Hematopoietic multipotent progenitor cell treated with erythropoietin and hydrocortisone succinate and interleukin-3 and kit ligand, for 6 days (in vitro differentiated cells): ENCODE measurements around the gene WDR64.
"Not testable (repeated sequence)": the region's sequence is repeated elsewhere in the genome, so short reads cannot be mapped to it uniquely, and the experiment has no call there.

Source experiments
- DNase-seq: peaks from one replicate; pipeline ENCODE4 v3.0.0-alpha.2; 2015

Gene WDR64

DNA sequence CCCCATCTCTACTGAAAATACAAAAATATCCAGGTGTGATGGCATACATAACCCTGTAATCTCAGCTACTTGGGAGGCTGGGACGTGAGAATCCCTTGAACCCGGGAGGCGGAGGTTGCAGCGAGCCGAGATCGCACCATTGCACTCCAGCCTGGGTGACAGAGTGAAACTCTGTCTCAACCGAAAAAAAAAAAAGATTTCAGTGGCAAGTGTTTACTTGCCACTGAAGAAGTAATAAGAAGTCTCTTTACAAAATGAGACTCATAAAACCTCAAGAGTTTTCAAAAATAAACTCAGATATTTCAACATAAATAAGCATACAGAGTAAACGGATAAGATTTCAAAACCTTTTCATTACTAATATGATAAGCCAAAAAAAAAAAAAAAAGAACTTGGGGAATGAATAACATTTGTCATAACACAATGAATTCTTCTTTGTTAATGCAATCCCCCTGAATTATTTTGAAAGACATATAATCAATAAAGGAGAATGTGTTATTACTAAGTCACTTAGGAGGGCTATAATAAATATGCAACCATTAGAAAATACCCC lies 161.8 kb downstream of the WDR64 start:
- DNase-seq, result no peak

DNA sequence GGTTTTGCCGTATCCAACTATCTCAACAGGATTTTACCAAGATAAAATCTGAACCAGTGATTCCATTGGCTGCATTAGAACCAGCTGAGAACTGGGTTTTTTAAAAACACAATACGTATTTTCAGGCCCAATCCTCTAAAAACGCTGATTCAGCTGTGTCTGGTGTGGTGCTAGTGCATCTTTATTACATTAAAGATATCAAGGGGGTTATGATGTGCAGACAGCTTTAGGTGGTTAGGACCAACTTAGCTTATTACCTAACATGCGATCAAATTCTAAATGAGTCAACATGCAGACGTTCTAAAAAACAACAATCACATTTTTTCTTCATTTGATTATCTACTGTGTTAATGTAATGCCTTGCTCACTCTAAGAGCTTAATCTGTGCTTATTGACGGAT lies 163.9 kb downstream of the WDR64 start:
- no peak for DNase-seq

DNA sequence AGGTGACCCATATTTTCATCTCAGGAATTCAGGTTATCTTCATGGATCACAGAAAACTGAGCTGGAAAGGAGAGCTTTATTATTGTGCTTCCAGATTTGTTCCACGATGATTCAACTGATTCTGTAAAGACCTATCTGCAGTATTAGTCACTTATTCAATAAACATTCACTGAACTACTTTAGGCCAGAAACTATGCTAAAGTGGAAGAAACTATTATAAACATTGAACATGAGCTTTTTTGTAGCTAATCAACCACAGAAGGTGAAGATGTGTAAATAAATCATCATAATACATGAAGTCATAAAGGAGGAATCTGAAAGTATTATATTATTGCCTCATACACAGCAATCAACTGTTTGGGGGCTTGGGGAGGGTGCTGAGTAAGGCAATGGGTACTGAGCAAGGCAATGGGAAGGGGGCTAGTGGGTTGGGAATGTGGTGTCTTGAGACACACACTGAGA lies 165.3 kb downstream of the WDR64 start:
- no peak for DNase-seq

DNA sequence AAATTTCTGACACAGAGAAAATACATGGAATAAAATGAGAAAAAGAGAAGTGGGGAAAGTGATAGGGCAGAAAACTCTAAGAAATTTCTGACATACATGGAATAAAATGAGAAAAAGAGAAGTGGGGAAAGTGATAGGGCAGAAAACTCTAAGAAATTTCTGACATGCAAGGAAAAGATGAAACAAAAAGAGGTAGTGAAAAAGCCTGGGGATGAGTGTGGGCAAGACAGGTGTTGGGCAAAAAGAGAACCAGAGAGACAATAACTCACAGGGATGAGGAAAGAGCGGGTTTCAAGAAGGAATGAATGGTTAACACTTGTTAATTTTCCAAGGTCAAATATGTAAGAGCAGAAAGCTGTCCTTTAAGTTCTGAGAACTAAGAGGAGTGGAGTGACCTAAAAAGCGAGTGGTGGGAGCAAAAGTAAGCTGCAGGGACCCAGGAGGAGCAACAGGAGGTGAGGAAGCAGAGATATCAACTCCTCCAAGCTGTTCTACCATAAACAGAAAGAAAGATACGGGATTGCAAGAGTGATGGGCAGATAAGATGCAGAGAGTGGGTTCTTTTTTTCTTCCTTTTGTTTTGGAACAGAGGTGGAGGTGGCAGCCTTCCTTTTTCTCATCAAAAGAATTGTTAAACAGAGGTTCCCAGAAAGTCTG lies 166.0 kb downstream of the WDR64 start:
- no peak for DNase-seq

DNA sequence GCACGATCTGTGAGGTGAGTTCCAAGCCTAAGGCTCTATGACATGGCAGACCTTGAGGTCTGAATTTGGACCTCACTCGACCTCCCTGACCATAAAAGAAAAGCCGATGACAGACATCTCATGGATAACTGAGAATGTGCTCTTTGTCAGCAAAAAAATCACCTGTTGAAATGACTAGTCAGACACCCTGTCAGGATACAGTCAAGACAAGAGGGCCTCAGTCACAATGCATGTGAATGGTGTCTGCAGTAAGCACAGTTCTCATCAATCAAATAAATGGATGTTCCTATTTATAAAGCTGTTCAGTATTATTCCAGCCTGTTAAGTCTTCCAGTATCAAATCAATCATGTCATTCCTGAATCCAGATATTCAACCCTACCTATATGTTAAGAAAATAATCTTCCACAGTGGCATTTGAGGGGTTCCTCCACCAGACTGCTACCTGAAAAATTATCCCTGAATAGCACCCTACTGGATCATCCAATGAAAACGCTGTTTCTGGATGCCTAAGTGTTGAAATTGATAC lies 167.3 kb downstream of the WDR64 start:
- DNase-seq, result no peak

DNA sequence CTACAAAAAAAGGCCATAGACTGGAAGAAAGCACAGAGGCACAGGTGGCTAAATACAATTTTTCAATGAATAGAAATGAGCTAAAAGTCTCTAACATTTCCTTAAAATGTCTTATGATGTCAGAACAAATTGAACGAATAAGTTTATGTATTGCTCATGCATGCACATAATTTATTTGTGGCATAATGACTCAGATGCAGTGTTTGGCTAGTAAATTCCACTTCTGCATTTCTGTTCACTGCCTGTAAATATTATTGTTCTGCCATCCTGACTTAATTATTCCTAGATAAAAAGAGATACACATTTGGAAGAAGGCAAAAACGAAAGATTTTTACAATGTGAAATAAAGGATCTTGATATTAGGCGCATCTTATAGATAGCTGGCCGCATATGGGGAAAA lies 169.3 kb downstream of the WDR64 start:
- no peak for DNase-seq

DNA sequence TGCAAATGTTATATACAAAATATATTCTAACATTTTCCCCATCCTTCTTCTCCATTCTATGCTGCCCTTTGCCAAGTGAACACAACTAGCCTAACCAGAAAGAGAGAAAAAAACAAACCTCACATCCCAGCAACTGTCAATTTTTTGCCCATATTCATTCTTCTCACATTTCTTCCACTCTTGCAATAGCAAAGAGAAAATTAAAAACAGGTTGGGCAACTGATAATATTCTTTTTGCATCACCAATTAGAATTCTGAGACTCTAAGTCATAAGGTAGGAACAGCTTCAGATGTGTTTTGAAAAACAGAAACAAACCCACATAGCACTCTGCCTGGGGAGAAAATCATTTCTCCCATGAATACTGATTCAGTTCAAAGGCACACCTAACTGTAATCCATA lies 170.8 kb downstream of the WDR64 start:
- no peak for DNase-seq

DNA sequence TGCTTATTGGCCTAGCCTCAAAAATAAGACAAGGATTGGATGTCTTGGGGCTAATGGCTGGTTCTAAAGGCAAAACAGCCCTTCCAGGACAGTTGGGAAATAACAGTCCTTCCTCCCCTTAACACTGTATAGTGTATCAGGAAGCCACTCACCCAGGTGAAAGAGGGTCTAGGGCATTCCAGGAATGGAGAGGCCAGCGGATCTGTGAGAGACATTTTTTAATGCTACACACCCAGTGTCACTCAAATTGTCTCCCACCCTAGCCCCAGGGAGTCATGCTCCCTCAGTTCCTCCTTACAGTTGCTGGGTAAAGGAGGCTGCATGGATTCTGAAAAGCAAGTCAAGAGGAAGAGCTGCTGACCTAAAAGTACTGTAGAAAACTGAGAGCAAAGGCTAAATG lies 171.8 kb downstream of the WDR64 start:
- DNase-seq, result no peak

DNA sequence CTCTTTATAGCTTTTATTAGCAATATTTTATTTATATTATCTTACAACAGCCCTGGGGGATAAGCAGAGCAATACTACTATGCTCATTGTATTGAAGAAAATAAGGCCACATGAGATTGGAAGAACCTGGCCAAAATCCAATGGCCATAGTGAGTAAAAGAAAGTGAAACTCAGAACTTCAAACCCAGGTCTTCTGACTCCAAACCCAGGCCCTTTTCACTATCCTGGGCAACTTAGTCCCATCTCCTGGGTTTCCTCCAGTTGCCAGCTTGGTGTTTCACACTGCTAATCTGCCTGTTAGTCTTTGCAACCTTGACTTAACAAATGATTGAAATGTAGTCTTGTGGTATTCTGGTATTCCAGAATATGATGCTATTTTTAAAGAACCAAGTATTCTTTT lies 173.5 kb downstream of the WDR64 start:
- DNase-seq, result no peak

DNA sequence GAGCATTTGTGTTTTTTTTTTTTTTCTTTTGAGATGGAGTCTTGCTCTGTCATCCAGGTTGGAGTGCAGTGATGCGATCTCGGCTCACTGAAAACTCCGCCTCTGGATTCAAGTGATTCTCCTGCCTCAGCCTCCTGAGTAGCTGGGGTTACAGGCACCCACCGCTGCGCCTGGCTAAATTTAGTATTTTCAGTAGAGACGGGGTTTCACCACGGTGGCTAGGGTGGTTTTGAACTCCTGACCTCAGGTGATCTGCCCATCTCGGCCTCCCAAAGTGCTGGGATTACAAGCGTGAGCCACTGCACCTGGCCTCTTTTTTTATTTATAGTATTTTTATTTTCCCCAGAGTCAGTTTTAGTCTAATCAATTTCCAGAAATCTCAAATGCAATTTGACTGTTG lies 174.5 kb downstream of the WDR64 start:
- DNase-seq, result not testable (repeated sequence)

DNA sequence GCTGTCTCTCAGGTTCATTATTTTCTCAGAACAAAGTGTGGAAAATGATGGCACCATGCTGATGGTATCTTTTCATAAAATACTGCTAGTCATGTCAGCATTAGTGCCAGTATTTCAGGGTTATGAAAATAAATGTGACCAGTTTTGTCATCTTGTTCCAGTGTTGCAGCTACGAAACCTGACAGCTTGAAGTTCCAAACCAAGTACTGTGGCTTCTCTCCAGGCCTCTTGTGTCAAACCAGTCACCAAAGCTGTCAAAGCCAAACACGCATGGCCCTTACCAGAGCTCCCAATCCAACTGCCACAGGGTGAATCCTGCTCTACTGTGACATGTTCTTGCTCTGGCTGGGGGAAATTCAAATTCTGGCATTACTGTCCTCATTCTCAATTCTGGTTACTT lies 175.2 kb downstream of the WDR64 start:
- DNase-seq, result no peak

DNA sequence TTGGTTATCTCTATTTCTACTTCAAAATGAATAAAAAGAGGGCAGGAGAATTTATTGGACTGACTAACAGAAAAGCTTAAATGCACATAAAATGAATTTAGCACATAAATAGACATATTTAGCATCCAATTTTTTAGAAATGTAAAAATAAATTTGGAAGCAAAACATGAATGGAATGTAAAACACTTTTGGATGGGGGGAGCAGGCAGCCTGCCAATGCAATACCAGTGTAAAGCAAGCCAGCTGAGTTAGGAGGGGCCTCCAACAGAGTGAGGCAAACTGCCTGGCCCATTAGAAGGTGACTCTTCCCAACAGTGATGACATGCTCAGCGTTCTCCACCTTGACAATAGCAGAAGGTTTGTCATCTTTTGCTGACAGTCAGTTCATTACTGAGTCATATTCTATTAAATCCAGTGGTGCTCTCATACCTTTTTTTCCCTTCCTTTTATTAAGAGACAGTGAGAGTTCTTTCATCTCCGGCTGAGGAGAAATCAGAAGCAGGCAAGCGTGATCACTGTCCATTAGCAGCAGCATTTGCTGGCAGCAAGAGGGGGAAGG lies 176.5 kb downstream of the WDR64 start:
- no peak for DNase-seq

DNA sequence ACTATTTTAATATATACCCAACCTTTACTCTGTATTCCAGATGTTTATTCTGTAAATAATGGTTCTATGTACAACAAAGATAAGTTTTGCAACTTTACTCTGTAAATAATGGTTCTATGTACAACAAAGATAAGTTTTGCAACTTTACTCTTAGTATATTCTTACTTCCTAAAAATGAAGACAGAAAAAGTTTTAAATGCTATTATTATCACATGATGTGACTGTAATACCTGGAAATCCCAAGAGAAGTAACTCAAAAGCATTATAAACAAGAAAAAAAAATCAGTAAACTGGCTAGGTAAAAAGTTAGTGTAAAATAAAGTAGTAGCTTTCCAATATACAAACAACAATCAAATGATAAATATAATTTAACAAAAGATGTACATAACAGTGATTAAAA lies 177.4 kb downstream of the WDR64 start:
- no peak for DNase-seq

DNA sequence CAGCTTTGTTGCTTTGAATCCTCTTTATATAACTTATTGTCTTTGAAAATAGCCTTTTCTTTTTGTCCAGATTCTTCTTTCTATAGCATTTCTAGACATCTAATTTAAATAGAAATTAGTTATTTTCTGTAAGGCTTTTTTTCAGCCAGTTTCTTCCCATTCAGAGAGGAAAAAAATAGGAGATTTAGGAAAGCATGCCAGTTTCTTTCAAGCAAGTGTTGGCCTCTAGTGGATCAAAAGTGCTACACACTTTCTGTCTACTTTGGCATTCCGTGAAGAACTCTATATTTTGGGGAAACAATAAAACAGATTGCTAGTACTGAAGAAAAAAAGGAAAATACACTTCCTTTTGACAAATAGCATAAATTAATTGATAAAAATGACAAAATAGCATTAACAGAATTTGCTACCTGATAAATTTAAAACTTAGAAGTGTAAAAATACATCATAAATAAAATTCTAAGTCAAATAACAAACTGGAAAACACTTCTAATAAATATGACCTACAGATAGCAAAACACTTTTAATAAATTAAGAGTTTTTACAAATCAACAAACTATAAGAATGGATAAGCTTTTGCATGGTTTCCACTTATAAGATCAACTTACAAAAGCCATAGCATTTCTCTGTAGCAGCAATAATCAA lies 182.8 kb downstream of the WDR64 start:
- peak; percentile 71 for DNase-seq

DNA sequence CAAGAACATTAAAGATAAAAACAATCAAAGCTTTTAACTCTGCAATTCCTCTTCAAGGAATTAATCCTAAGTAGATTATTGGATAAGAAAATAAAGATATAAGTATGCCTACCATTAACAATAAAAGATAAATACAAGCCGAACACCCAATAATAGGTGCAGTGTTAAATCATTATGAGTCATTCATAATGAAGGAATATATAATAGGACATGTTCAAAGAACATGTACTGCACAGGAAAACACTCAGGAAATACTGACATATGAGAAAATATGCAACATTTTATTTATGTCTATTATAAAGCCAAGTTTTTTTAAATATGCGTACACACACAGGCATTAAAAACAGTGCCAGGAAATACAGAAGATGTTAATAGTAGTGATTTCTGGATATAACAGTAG lies 184.9 kb downstream of the WDR64 start:
- no peak for DNase-seq

DNA sequence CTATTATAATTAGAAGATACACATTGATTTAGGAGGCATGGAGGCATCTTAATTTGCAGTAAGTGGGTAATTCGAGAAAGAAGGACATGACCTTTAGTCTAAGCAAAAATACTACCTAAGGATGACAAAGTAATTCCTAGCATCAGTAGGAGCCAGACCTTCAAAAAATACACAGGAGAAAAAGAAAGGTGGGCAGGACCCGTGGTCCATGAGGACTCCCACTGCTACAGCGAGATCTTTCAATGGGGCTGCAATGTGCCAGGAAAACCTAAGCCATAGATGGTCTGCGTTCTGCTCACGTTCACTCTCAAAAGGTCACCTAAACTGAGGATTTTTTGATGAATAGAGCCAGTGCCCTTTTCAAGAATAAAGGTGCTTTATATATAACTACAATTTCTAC lies 185.3 kb downstream of the WDR64 start:
- DNase-seq, result no peak

DNA sequence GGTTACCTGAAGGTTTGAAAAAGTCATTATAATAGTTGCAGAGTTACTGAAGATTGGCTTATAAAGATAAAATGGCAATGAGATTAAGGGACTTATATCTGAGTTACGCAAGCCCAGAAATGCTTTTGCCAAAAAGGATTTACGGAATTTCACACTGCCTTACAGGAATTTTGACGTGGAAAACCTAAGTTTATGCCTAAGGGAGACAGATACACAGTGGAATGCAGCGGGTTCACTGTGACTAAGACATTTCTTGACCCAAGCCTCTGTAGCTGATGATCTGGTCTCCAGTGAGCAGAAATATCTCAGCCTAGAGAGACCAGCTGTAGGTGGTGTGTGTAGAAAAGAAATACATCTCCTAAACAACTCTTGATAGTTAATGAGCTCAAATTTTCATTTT lies 185.8 kb downstream of the WDR64 start:
- no peak for DNase-seq

DNA sequence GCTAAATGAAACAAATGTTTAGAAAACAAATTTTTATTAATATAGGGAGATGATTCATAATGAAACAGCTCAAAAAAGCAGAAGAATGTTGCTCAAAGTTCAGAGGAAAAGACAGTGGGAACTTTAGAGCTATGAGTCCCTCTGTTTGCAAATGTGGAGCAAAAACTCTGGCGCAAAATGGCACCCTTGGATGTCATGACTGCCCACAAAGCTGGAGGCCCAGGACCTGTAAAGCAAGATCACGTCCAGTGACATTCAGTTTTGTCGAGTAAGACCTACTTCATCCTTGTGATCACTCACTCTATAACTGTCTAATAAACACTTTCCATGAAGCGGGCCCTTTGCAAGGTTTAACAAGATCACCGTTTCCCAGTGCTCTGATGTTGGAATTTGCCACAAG lies 186.8 kb downstream of the WDR64 start:
- DNase-seq, result no peak

DNA sequence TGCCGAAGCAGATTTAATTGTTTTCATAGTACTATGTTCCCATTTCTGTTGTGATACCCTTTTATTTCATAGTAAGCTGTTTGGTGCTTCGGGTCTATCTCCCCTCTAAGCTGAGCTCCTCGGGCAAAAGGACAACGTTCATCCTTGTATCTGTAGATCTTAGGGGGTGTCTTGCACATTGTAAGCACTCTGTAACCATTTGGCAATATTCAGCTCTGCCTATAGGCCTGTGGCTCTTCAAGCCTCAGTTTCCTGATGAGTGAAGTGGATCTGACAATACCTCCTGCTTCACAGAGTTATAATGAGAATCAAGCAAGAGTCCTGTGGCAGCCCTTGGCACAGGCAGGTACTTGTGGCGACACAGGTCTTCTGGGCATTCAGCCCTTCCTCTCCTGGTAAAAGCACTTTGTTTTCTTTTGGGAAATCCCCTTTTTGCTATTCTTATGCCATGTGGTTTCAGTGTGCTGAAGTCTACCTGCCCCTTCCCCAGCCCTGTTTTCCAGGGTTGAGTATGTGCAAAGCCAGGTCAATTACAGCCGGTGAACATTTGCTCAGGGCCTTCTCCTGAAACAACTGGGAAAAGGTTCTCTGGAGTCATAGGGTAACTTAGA lies 187.4 kb downstream of the WDR64 start:
- DNase-seq, result no peak

DNA sequence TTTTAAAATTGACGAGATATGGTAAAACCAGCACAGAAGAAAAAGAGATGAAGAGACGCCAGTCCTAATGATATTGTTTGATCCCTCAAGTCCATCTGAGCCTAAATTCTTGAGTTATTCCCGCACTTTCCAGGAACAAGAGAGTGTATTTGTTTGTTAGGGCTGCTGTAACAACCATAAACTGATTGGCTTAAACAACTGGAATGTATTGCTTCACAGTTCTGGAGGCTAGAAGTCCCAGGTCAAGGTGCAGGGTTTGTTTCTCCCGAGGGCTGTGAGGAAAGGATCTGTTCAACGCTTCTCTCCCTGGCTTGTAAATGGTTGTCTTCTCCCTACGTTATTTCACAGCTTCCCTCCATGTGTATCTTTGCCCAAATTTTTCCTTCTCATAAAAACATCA lies 188.1 kb downstream of the WDR64 start:
- DNase-seq, result no peak

DNA sequence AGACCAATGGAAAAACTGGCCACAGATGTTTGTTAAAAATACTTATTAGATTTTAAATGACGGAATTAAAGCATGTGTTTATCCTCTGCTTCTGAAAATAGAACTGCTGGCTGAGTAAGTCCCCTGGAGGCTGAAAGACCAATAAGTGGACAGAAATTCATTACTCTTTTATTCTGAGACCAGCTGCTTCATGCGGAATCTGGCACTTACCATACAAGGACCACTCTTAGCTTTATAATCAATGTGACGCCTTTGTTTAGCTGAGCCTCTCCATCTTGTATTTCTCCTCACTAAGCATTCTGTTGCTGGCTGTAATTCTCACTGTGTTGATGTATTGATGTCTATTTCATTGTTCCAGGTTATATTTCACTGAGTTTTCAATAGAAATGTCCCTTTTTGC lies 189.6 kb downstream of the WDR64 start:
- no peak for DNase-seq

DNA sequence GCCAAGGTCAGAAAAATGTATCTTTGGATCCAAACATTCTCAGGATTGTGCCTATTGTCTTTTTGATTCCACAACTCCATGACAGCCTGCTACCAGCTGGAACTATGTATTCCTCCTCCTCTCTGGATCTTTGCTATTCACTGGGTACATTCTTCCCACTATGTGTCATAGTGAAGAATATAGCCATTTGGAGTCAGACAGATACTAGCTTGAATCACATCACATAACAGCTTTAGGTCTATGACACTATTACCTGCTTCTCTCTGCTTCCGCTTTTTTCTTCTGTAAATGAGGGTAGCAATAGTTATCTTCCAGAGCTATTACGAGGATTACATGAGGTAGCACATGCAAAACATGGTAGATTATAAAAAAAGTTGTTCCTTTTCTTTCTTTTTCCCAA lies 190.5 kb downstream of the WDR64 start:
- DNase-seq, result no peak

DNA sequence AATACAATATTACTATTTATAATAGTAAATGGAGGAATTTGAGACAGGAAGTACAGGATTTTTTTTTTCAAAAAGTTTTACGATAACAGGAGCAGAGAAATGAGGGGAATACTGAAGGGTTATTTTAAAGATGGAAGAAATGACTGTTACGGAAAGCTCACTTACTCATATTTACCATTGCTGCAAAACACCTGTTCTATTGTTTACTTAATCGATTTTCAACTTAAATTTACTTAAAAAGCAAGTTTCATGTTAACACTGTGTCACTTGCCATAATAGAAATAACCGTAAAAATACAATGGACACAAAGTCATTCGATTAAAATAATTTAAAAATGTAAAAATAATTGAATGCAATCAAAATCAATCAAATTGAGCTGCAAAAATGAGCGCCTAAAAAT lies 192.5 kb downstream of the WDR64 start:
- no peak for DNase-seq

DNA sequence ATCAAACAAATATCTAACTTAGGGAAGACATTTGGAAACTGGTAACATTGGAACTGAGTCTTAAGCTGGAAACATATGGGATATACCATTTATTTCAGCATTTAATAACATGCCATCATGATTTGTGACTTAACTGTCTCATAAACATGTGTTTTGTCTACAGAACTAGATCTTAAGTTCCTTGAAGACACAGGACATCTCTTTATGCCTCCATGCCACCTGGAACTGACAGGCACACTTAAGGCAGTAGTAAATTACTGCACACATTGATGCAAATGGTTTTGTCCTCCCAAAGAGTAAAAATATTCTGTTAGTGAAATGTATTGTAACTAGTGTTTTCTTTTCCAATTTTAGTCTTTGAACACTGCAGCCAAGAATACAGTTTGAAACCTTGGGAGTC lies 194.3 kb downstream of the WDR64 start:
- no peak for DNase-seq
